ENCODE data around the gene IL4R.
A peak's percentile ranks its signal among the peaks of the same experiment; 100 is the strongest.

GRCh38 chr16:27268376-27269299 is 45.1 kb upstream of the IL4R start, which contains the start of gene NSMCE1:
- no peak; the same call in 1 of the 2 replicates for TF ChIP-seq CTCF (conservative IDR thresholded peaks at IDR 0.05)
- peak; percentile 62 for TF ChIP-seq ZFX (IDR thresholded peaks at IDR 0.05)

Data from C4-2B (cell line).